Heart left ventricle (tissue), 16 donors: Measurements from ENCODE around the gene SFT2D2. TPM values are rescaled to one million over a fixed set of nuclear protein-coding genes. Genes with fewer than 3 reads are reported as not detected.
A peak's percentile ranks its signal among the peaks of the same experiment; 100 is the strongest.

ENCODE experiments used
- ATAC-seq, 4 donors: fragments of 200-7000 bp; cut with Tn5 transposase; one replicate each; pipeline ENCODE4 v1.9.1; 2020 to 2022; ENCODE audit warnings: moderate library complexity in 4 of 4, mild to moderate bottlenecking in 3 of 4, moderate number of reproducible peaks in 1 of 4
- DNase-seq, 5 donors: peaks; one replicate each; pipeline ENCODE4 v3.0.0-alpha.2; 2020
- H3K27ac ChIP-seq, 12 donors: fragments of 200-600 bp; sonication (generic) in 4 of 12; one replicate each; pipeline versions ENCODE4 v1.5.0 to v1.8.0; 2016 to 2022; ENCODE audit warnings: mild to moderate bottlenecking in 2 of 12
- H3K27me3 ChIP-seq, 9 donors: fragments of 200-600 bp; sonication (generic) in 2 of 9; one replicate each; pipeline versions ENCODE4 v1.5.1 to v1.8.0; 2016 to 2022; ENCODE audit warnings: mild to moderate bottlenecking in 3 of 9
- H3K36me3 ChIP-seq, 9 donors: fragments of 200-600 bp; sonication (generic) in 2 of 9; one replicate each; pipeline versions ENCODE4 v1.5.0 to v1.8.0; 2018 to 2022; ENCODE audit warnings: mild to moderate bottlenecking in 2 of 9
- H3K4me1 ChIP-seq, 12 donors: fragments of 200-600 bp; sonication (generic) in 4 of 12; one replicate each; pipeline versions ENCODE4 v1.5.0 to v1.8.0; 2016 to 2022; ENCODE audit warnings: mild to moderate bottlenecking in 3 of 12
- H3K4me3 ChIP-seq, 12 donors: fragments of 200-600 bp; sonication (generic) in 4 of 12; one replicate each; pipeline versions ENCODE4 v1.5.0 to v1.8.0; 2017 to 2022; ENCODE audit warnings: mild to moderate bottlenecking in 9 of 12, moderate library complexity in 4 of 12
- H3K9me3 ChIP-seq, 12 donors: fragments of 200-600 bp; sonication (generic) in 4 of 12; one replicate each; pipeline versions ENCODE4 v1.5.0 to v1.8.0; 2016 to 2022; ENCODE audit warnings: mild to moderate bottlenecking in 1 of 12
- CTCF ChIP-seq, 12 donors: fragments of 200-600 bp; sonication (generic) in 4 of 12; IDR thresholded peaks; one replicate each; pipeline versions ENCODE4 v1.5.0 to v1.8.0; 2018 to 2022; ENCODE audit warnings: antibody characterized with exemption in 12 of 12, mild to moderate bottlenecking in 5 of 12
- POLR2A ChIP-seq, 2 donors: fragments of 450-650 bp; IDR thresholded peaks; one replicate each; pipeline ENCODE4 v1.6.1; 2017; ENCODE audit warnings: antibody characterized with exemption in 2 of 2, mild to moderate bottlenecking in 2 of 2, moderate library complexity in 2 of 2
- WGBS, 4 donors: extraction: QIAGEN DNeasy Blood & Tissue Kit in 2 of 4; methylation state at CpG; one replicate each; pipeline versions ENCODE4 v1.1.5 to v1.1.7; 2013 to 2018; 5-methylcytosine and 5-hydroxymethylcytosine counted together
- intact Hi-C, 10 donors: fragments of 100-400 bp; cut with DNase I; formaldehyde crosslinking; loops; one replicate each; pipeline versions ENCODE4 v1.11.1 to v1.14.2; 2022
- long read RNA-seq, 3 donors: library from polyadenylated mRNA; unstranded; transcript quantifications; one replicate each; pipeline ENCODE4 v2.0.0, GENCODE V29; 2020 to 2021
- polyA plus RNA-seq, 2 donors: library from polyadenylated mRNA; stranded (reverse); fragments of 200-250 nt; gene quantifications; one replicate each; pipeline ENCODE4 v1.2.3, GENCODE V29; 2013
- total RNA-seq, 9 donors: library from RNA; depleted of rRNA in 2 of 9; stranded (reverse); fragments of >200 nt in 2 of 9; fragmentation: NEBNext Ultra II Directional in 3 of 9; extraction: Animal tissue kit (Norgen Biotek cat#: 25700) in 3 of 9; gene quantifications; one replicate each; pipeline versions ENCODE4 v1.1.0 to v1.2.4, GENCODE V29; 2016 to 2023
- donor health status: ischemic (EF 13 %, LVEDD 7.1; RV severe dilation, severe dysfunction).
- donor health status: healthy with polysubstance abuse.
- donor health status: DM: no; HTN: yes; CAD: no.
- donor health status: DM: no; HTN: no; CAD: no.
- donor health status: ischemic (EF 25% LVEDD 6.9; RV normal size, moderate dysfunction).
- donor health status: ischemic (EF 25% LVEDD 5.7; RV mildly dilated, moderate dysfunction).
- donor health status: healthy.
- donor health status: DM: yes; HTN: yes; CAD: no.
- donor health status: ischemic (EF 35%, LVEDD 5.7; RV mildly dilated, moderate dysfunction).
- donor health status: nonischemic (EF 11% LVEDD 7.7; RV severe dilation, severe dysfunction).
- donor health status: DM: yes; HTN: yes; CAD: no.
- donor health status: PGD.
- donor health status: ischemic (EF 29% LVEDD 5.4; RV normal size, mild dysfunction).
- donor health status: nonischemic (EF 23%, LVEDD 6.1; RV moderate dilation, normal function).

SFT2D2 gene
- 10 to 100 TPM; 12.5 to 48.7 (median 16.3) TPM for total RNA-seq
- 1 to 10 TPM; 2.7 to 6.1 TPM for polyA plus RNA-seq
- long read RNA-seq, donor 1, partial matches to known transcripts: 1 of 2 reads
- long read RNA-seq, donor 1, other reads (novel, unspliced or antisense): 1 of 2 reads
- long read RNA-seq, donor 2, full-length matches to known transcripts: 1 of 3 reads
- long read RNA-seq, donor 2, partial matches to known transcripts: 0 of 3 reads
- long read RNA-seq, donor 2, other reads (novel, unspliced or antisense): 2 of 3 reads
- long read RNA-seq, donor 3, full-length matches to known transcripts: 2 of 4 reads
- long read RNA-seq, donor 3, partial matches to known transcripts: 0 of 4 reads
- long read RNA-seq, donor 3, other reads (novel, unspliced or antisense): 2 of 4 reads

DNA sequence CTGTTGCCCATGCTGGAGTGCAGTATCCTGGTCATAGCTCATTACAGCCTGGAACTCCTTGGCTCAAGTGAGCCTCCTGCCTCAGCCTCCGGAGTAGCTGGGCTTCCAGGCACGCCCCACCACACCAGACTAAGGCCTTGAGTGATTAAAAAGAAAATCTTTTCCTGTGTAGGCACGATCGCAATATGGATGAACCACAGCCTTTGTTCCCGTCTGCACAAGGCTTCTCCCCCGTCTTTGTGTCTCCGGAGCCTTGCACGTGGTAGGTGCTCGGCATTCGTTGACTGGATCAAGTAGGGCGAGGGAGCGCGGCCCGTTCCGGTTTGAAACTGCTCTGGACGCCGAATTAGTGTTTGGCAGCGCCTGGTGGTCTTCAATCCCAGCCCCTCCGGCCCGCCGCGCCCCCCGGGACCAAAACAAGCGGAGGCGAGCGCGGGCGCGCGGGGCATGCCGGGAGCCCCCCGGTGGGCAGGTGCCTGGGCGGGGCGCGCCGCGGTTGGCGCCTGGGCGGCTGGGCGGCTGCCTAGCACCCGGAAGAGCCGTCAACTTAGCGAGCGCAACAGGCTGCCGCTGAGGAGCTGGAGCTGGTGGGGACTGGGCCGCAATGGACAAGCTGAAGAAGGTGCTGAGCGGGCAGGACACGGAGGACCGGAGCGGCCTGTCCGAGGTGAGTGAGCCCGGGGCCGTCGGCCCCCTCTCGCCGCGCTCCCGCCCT, at the start of gene SFT2D2:
Gene SFT2D2 (plus strand): TSS at position 529 of the 715 bp plus-strand sequence. CDS start 76 bp downstream, at position 605.
- H3K27me3 ChIP-seq: no peaks in the 10 kb centered on the region
- 1 to 3% (median 2%) methylated on average over 28 to 58 of the region's 58 CpGs for WGBS, 4 donors
- H3K9me3 ChIP-seq: peaks cover 0 to 5% (median 0%) of the 10 kb centered on the region in 12 donors
- H3K4me1 ChIP-seq: peaks cover 0 to 55% (median 28%) of the 10 kb centered on the region in 12 donors
- H3K4me3 ChIP-seq: peak within 1 kb of the TSS; percentile 66 to 99 (median 78)
- DNase-seq (peak; percentile 81 to 89 (median 85)), ATAC-seq (peak; percentile 81 to 98 (median 96))
- H3K27ac ChIP-seq: peak within 1 kb of the TSS; percentile 49 to 96 (median 81)
- intact Hi-C loops: loop anchor here in 4 of 10 donors (5.0 kb wide), 1 partner anchor 48 kb away; the partner anchor contains the start of gene TIPRL (in 4 of the 4)
- TF ChIP-seq CTCF (IDR thresholded peaks at IDR 0.05) (no peak), POLR2A (IDR thresholded peaks at IDR 0.05) (peak in 1 of 2 donors; percentile 80)
- peaks cover 0 to 9% (median 0%) of the 10 kb centered on the region in 9 donors for H3K36me3 ChIP-seq

- TF ChIP-seq CTCF (IDR thresholded peaks at IDR 0.05) (no peak), POLR2A (IDR thresholded peaks at IDR 0.05) (no peak)
- H3K4me1 ChIP-seq: peaks cover 0 to 19% (median 10%) of the 10 kb centered on the region in 12 donors
- peaks cover 0 to 2% (median 0%) of the 10 kb centered on the region in 9 donors for H3K27me3 ChIP-seq
- WGBS, 4 donors: 68 to 74% (median 71%) methylated on average over 5 of the region's 5 CpGs
- intact Hi-C loops: loop anchor here in 5 of 10 donors (5.0 to 10.0 kb wide), 3 partner anchors 36 to 243 kb away; partner anchors contain the start of genes SFT2D2 (in 4 of the 5), DCAF6 (in 1 of the 5) and MPC2 (in 1 of the 5)
- peaks cover 0 to 3% (median 0%) of the 10 kb centered on the region in 9 donors for H3K36me3 ChIP-seq
- DNase-seq (no peak), ATAC-seq (peak in 2 of 4 donors; percentile 2 to 10)
- H3K9me3 ChIP-seq: no peaks in the 10 kb centered on the region
- peak overlapping the region in 11 of 12 donors; percentile 74 to 88 (median 82) for H3K4me3 ChIP-seq
- peak overlapping the region; percentile 80 to 97 (median 92) for H3K27ac ChIP-seq
Measured at GRCh38 chr1:168178227-168178637, 47.6 kb upstream of the SFT2D2 start.

- H3K36me3 ChIP-seq: peaks cover 0 to 3% (median 0%) of the 10 kb centered on the region in 9 donors
- peaks cover 0 to 2% (median 0%) of the 10 kb centered on the region in 9 donors for H3K27me3 ChIP-seq
- DNase-seq (peak; percentile 96 to 97 (median 97)), ATAC-seq (peak; percentile 94 to 99 (median 98))
- peak within 1 kb of the TSS; percentile 80 to 97 (median 92) for H3K27ac ChIP-seq
- intact Hi-C loops: loop anchor here in 5 of 10 donors (5.0 to 10.0 kb wide), 3 partner anchors 37 to 244 kb away; partner anchors contain the start of genes SFT2D2 (in 4 of the 5), DCAF6 (in 1 of the 5) and MPC2 (in 1 of the 5)
- 0 to 1% (median 0%) methylated on average over 34 to 56 of the region's 56 CpGs for WGBS, 4 donors
- H3K4me1 ChIP-seq: peaks cover 0 to 19% (median 10%) of the 10 kb centered on the region in 12 donors
- no peaks in the 10 kb centered on the region for H3K9me3 ChIP-seq
- TF ChIP-seq POLR2A (IDR thresholded peaks at IDR 0.05) (peak in 1 of 2 donors; percentile 86), CTCF (IDR thresholded peaks at IDR 0.05) (peak; percentile 54 to 85 (median 72))
- peak within 1 kb of the TSS; percentile 74 to 88 (median 82) for H3K4me3 ChIP-seq
Measured at GRCh38 chr1:168178638-168179437, 47.0 kb upstream of the SFT2D2 start, which contains the start of gene TIPRL. Gene TIPRL (plus strand): TSS chr1:168178962. CDS start chr1:168179078, 116 bp downstream.
